ENCODE measurements around the gene NCEH1. TPM values are rescaled to one million over a fixed set of nuclear protein-coding genes. Genes with fewer than 3 reads are reported as not detected.

The NCEH1 gene
- total RNA-seq, 1 experiment from 2014 or later = 11.5 TPM

DNA sequence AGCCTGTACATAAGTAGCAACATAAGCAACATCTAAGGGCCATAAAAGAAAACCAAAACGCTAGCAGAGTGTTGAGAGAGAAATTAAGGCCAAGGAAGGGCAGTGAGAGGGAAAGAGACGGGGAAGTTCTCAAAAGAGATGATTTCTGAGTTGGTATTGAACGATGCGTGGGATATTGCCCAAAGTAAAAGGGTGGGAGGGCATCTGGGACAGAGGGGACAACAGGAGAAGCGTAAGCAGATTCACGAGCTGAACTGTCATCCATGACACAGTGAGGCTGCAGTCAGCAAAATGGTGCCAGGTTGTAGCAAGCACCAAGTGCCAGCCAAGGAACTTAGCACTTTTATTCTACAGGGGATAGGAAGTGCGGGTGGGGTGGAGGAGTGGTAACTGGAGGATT is 11.8 kb downstream of the NCEH1 start:
- no peaks in the 10 kb centered on the region for H3K9me3 ChIP-seq (ENCODE audit: control insufficient read depth in 1 of 2, insufficient read depth in 1 of 2, low read depth in 1 of 2, low read length in 2 of 2)
- ChIA-PET RAD21 (ENCODE audit: low non-redundant PET in 1 of 2, low total read pairs in 2 of 2, uncharacterized antibody in 2 of 2, unreplicated experiment in 2 of 2) (no interaction called here), CTCF (no interaction called here), POLR2A (interaction anchor here (1.2 kb wide), 1 partner anchor 52 kb away, joined by 4 read pairs; the partner anchor contains the start of gene ECT2)
- no peak overlapping the region for H3K4me2 ChIP-seq (ENCODE audit: low read length)
- no peaks in the 10 kb centered on the region for H3K9me2 ChIP-seq (ENCODE audit: insufficient read depth)
- TF ChIP-seq, protein P1, sequence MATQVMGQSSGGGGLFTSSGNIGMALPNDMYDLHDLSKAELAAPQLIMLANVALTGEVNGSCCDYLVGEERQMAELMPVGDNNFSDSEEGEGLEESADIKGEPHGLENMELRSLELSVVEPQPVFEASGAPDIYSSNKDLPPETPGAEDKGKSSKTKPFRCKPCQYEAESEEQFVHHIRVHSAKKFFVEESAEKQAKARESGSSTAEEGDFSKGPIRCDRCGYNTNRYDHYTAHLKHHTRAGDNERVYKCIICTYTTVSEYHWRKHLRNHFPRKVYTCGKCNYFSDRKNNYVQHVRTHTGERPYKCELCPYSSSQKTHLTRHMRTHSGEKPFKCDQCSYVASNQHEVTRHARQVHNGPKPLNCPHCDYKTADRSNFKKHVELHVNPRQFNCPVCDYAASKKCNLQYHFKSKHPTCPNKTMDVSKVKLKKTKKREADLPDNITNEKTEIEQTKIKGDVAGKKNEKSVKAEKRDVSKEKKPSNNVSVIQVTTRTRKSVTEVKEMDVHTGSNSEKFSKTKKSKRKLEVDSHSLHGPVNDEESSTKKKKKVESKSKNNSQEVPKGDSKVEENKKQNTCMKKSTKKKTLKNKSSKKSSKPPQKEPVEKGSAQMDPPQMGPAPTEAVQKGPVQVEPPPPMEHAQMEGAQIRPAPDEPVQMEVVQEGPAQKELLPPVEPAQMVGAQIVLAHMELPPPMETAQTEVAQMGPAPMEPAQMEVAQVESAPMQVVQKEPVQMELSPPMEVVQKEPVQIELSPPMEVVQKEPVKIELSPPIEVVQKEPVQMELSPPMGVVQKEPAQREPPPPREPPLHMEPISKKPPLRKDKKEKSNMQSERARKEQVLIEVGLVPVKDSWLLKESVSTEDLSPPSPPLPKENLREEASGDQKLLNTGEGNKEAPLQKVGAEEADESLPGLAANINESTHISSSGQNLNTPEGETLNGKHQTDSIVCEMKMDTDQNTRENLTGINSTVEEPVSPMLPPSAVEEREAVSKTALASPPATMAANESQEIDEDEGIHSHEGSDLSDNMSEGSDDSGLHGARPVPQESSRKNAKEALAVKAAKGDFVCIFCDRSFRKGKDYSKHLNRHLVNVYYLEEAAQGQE (IDR thresholded peaks at IDR 0.05; ENCODE audit: low read depth) = no peak
- intact Hi-C loops (cut with micrococcal nuclease) = no loop called here
- H3K79me2 ChIP-seq (ENCODE audit: insufficient read depth, low read length) = peaks cover 59% of the 10 kb centered on the region
- no peak overlapping the region for H3K4me3 ChIP-seq (replicated peaks in 1 of 2; ENCODE audit: low read depth in 1 of 2, low read length in 2 of 2)
- 0 out of 4 replicates have a peak, but pooled peaks cover 0 to 4% of the 10 kb centered on the region in 2 experiments for H3K4me1 ChIP-seq (ENCODE audit: control insufficient read depth in 1 of 2, insufficient read depth in 2 of 2, low read length in 2 of 2)
- ATAC-seq (no peak), DNase-seq (ENCODE audit: low read depth, low spot score) (no peak)
- BruUV-seq (replicated peaks) = no TSS peak
- H3K9ac ChIP-seq (ENCODE audit: low read length) = no peak overlapping the region
- no peaks in the 10 kb centered on the region for H3K27me3 ChIP-seq (ENCODE audit: insufficient read depth, low read length)
- no peaks in the 10 kb centered on the region for H4K20me1 ChIP-seq (ENCODE audit: insufficient read depth)
- no peaks in the 10 kb centered on the region for H3K36me3 ChIP-seq (ENCODE audit: control insufficient read depth in 1 of 2, insufficient read depth in 2 of 2, low read length in 2 of 2)
- H3K27ac ChIP-seq (ENCODE audit: low read depth, low read length) = no peak overlapping the region
- H2AFZ ChIP-seq (ENCODE audit: low read depth, low read length, poor library complexity, severe bottlenecking) = no peak overlapping the region

DNA sequence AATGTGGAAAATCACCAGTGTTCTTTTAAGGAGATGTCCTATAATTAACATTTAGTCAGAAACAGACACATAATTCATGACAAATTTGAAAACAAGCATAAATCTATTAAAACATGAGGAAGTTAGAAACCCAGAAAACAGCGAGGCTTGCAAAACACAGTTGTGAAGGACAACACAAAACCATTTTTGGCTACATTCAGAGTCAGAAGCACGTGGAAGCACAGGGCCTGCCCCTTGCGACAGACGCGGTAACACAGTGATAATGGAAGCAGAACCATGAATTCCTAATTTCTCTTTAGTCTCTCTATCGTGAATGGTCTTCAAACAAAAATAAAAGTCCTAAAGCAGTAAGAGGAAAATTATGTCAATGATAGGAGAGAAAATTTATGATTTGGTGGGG is 12.2 kb downstream of the NCEH1 start:
- no peak for ATAC-seq
- Histone ChIP-seq H3K27ac (ENCODE audit: low read depth, low read length) (no peak overlapping the region), H4K20me1 (ENCODE audit: insufficient read depth) (no peaks in the 10 kb centered on the region), H3K4me3 (replicated peaks in 1 of 2; ENCODE audit: low read depth in 1 of 2, low read length in 2 of 2) (no peak overlapping the region), H3K9me3 (ENCODE audit: control insufficient read depth in 1 of 2, insufficient read depth in 1 of 2, low read depth in 1 of 2, low read length in 2 of 2) (no peaks in the 10 kb centered on the region), H2AFZ (ENCODE audit: low read depth, low read length, poor library complexity, severe bottlenecking) (no peak overlapping the region), H3K9me2 (ENCODE audit: insufficient read depth) (no peaks in the 10 kb centered on the region), H3K27me3 (ENCODE audit: insufficient read depth, low read length) (no peaks in the 10 kb centered on the region), H3K79me2 (ENCODE audit: insufficient read depth, low read length) (peaks cover 57% of the 10 kb centered on the region), H3K36me3 (ENCODE audit: control insufficient read depth in 1 of 2, insufficient read depth in 2 of 2, low read length in 2 of 2) (no peaks in the 10 kb centered on the region), H3K4me2 (ENCODE audit: low read length) (no peak overlapping the region), H3K4me1 (ENCODE audit: control insufficient read depth in 1 of 2, insufficient read depth in 2 of 2, low read length in 2 of 2) (0 out of 4 replicates have a peak, but pooled peaks cover 0 to 4% of the 10 kb centered on the region in 2 experiments), H3K9ac (ENCODE audit: low read length) (no peak overlapping the region)
- intact Hi-C loops (cut with micrococcal nuclease) = no loop called here
- no peak for DNase-seq (ENCODE audit: low read depth, low spot score)
- ChIA-PET POLR2A (no interaction called here), RAD21 (ENCODE audit: low non-redundant PET in 1 of 2, low total read pairs in 2 of 2, uncharacterized antibody in 2 of 2, unreplicated experiment in 2 of 2) (no interaction called here), CTCF (no interaction called here)
- no TSS peak for BruUV-seq (replicated peaks)
- no peak for TF ChIP-seq ZNF274 (IDR thresholded peaks at IDR 0.05; ENCODE audit: low read depth, low read length)
- TF ChIP-seq, protein P2, sequence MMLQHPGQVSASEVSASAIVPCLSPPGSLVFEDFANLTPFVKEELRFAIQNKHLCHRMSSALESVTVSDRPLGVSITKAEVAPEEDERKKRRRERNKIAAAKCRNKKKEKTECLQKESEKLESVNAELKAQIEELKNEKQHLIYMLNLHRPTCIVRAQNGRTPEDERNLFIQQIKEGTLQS (IDR thresholded peaks at IDR 0.05) = no peak
- TF ChIP-seq POLR2AphosphoS5 (IDR thresholded peaks at IDR 0.05; ENCODE audit: low read depth, low read length) = no peak
- TF ChIP-seq POLR2A (IDR thresholded peaks at IDR 0.05; ENCODE audit: borderline replicate concordance, extremely low read depth, insufficient read depth, insufficient read length) = no peak
- TF ChIP-seq CEBPB (IDR thresholded peaks at IDR 0.05; ENCODE audit: low read depth) = no peak
- no peak for TF ChIP-seq TCF7L2 (IDR thresholded peaks at IDR 0.05; ENCODE audit: borderline replicate concordance, extremely low read depth, insufficient read depth, insufficient read length)
- TF ChIP-seq, protein P1 (IDR thresholded peaks at IDR 0.05; ENCODE audit: low read depth) = no peak
- TF ChIP-seq ZFX (IDR thresholded peaks at IDR 0.05) = no peak

Measured in HCT116 (cell line).